Measurements from ENCODE around the gene FBXO24. TPM values are rescaled to one million over a fixed set of nuclear protein-coding genes. Genes with fewer than 3 reads are reported as not detected.
"Not testable (repeated sequence)": the region's sequence is repeated elsewhere in the genome, so short reads cannot be mapped to it uniquely, and the experiment has no call there.

Gene FBXO24
- total RNA-seq, 4 donors from 2014 or later: 0.30 to 2.2 (median 0.84) TPM; not detected in 1

DNA sequence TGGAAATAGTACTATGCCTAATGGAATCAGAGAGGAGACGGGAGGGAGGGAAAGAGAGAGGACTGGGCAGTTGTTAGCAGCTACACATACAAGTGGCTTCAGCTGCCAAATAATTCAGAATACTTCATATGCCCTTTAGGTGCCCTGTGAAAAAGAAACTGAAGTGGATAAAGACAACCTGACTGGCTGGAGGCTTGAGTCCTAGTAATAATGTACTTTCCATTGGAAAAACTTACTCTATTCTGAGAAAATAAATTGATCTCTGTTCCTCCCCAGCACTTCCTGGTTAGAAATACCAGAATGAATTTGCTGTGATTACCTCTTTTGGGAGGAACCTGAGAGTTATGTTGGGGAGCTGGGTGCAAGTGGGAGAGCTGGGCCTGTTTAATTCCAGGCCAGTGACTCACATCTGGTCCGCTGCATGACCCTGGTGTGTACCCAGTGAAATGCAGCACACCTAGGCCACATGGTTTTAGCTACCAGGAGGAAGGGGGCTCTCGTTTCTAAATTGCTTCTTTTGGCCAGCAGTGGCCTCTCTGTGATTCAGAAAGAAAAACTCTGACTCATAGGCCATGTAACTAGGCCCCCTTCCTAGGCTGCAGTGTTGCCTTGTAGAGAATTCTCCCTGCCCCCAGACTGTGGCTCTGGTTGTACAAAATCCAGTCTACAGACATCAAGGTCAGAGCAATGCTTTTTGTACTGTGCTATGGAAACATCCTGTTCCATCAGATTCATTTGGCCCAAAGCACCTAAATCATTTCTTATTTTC, 40.6 kb upstream of the FBXO24 start:
- peaks cover 4 to 88% (median 64%) of the 10 kb centered on the region in 4 donors for H3K4me1 ChIP-seq
- DNase-seq (ENCODE audit: low spot score in 2 of 2): peak in 1 of 2 donors; percentile 47
- WGBS, 2 donors: 20 to 29% methylated on average over 3 of the region's 3 CpGs

DNA sequence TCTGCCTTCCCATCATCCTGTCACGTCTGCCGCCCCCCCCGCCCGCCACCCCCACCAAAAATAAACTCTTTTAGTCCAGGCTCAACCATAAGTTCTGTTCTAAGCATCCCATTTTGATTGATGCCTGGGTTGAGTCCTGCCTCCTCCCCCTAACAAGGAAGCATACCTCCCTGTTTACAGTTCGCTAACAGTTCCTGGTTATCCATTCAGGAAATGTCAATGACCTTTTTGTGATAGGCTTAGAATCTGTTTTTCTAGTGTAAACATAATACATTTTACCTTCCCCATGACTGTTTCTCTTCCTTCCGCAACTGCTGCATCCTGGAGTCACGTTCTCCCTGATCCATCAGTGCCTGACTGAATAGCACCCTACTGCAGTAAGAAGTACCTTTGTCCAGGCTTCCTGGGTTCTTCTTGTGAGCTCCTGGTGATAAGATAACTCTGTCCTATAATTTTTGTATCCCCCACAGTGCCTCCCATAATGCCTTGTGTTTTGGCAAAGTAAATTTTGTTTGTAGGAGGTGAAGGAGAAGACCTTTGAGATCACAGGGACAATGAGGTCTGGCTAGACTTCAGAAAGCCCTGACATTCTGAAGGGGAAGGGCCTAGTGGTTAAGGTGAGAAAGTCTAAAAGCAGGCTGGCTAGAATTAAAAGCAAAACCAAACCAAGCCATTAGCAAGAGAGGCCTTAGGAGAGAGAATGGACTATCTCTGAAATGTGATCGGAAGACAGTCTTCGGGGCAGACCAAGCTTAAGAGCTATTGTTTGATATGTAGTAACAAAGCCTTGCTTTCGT, 39.8 kb upstream of the FBXO24 start:
- H3K27me3 ChIP-seq: no peaks in the 10 kb centered on the region
- H3K4me3 ChIP-seq: peak overlapping the region in 1 of 4 donors; percentile 0
- TF ChIP-seq EP300 (IDR thresholded peaks at IDR 0.05): no peak
- TF ChIP-seq POLR2A (IDR thresholded peaks at IDR 0.05): no peak
- no peak for TF ChIP-seq CTCF (IDR thresholded peaks at IDR 0.05)
- H3K4me1 ChIP-seq: peaks cover 4 to 81% (median 63%) of the 10 kb centered on the region in 4 donors
- H3K9me3 ChIP-seq: no peaks in the 10 kb centered on the region
- peak overlapping the region; percentile 72 to 92 (median 82) for H3K27ac ChIP-seq
- H3K36me3 ChIP-seq: peaks cover 0 to 13% (median 0%) of the 10 kb centered on the region in 3 donors
- no peak for DNase-seq (ENCODE audit: low spot score in 2 of 2)
- 35 to 36% methylated on average over 10 of the region's 10 CpGs for WGBS, 2 donors

More for the DNA sequence above, 40.6 kb upstream of the FBXO24 start:
- Histone ChIP-seq H3K27me3 (no peaks in the 10 kb centered on the region), H3K36me3 (peaks cover 0 to 8% (median 0%) of the 10 kb centered on the region in 3 donors), H3K27ac (peak overlapping the region; percentile 72 to 92 (median 82)), H3K9me3 (no peaks in the 10 kb centered on the region), H3K4me3 (peak overlapping the region in 2 of 4 donors; percentile 0 to 3)
- TF ChIP-seq CTCF (IDR thresholded peaks at IDR 0.05) (peak in 2 of 5 experiments; percentile 14 to 17), EP300 (IDR thresholded peaks at IDR 0.05) (peak; percentile 17 to 65), POLR2A (IDR thresholded peaks at IDR 0.05) (no peak)

- H3K4me1 ChIP-seq: peaks cover 4 to 72% (median 63%) of the 10 kb centered on the region in 4 donors
- no peak for DNase-seq (ENCODE audit: low spot score in 2 of 2)
These were observed 39.0 kb upstream of the FBXO24 start for GRCh38 chr7:100546926-100547800.

DNA sequence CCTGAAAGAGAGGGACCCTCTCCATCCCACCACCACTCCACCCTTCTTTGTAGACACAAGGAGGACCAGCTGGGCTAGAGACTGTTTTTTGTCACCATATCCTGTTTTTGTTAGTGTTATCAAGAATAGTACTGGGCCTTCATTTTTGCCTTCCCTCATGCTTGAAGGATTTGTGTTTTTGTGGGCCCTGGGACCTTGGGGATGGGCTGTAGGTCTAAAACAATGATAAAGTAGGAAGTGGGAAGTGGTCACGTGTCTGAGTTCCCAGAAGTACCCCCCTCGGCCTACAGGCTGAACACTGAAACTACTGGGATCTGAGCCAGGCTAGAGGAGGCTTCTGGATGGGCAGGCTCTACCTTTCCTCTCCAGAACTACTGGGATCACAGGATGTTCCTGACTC, 38.3 kb upstream of the FBXO24 start:
- no peak for DNase-seq (ENCODE audit: low spot score in 2 of 2)
- WGBS, 2 donors: 9 to 15% methylated on average over 2 of the region's 2 CpGs
- TF ChIP-seq POLR2A (IDR thresholded peaks at IDR 0.05) (no peak), EP300 (IDR thresholded peaks at IDR 0.05) (peak in 1 of 2 donors; percentile 16), CTCF (IDR thresholded peaks at IDR 0.05) (peak in 2 of 5 experiments; percentile 10 to 32)
- Histone ChIP-seq H3K4me3 (no peak overlapping the region), H3K9me3 (no peaks in the 10 kb centered on the region), H3K27ac (peak overlapping the region; percentile 72 to 92 (median 82)), H3K4me1 (peaks cover 4 to 65% (median 61%) of the 10 kb centered on the region in 4 donors), H3K27me3 (no peaks in the 10 kb centered on the region), H3K36me3 (peaks cover 0 to 28% (median 0%) of the 10 kb centered on the region in 3 donors)

More at GRCh38 chr7:100546926-100547800, 39.0 kb upstream of the FBXO24 start:
- TF ChIP-seq POLR2A (IDR thresholded peaks at IDR 0.05): no peak
- Histone ChIP-seq H3K4me3 (no peak overlapping the region), H3K9me3 (no peaks in the 10 kb centered on the region), H3K27ac (peak overlapping the region; percentile 72 to 92 (median 82)), H3K36me3 (peaks cover 0 to 21% (median 0%) of the 10 kb centered on the region in 3 donors), H3K27me3 (no peaks in the 10 kb centered on the region)
- 37 to 39% methylated on average over 9 of the region's 9 CpGs for WGBS, 2 donors

DNA sequence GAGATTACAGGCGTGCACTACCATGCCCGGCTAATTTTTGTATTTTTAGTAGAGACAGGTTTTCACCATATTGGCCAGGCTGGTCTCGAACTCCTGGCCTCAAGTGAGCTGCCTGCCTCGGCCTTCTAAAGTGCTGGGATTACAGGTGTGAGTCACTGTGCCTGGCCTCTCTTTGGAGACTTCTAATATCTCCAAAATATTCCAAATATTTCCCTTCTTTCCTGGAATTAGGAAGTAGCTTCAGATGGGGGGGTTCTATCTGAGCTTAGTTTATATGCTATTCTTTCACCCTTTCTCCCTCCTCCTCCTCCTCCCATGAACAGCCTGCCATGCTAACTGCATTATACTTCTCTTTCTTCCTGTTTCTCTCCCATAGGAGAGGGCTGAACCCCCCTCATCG, 37.7 kb upstream of the FBXO24 start:
- H3K36me3 ChIP-seq: peaks cover 2 to 34% (median 4%) of the 10 kb centered on the region in 3 donors
- H3K27ac ChIP-seq: peak overlapping the region; percentile 72 to 92 (median 82)
- DNase-seq (ENCODE audit: low spot score in 2 of 2); H3K27me3 ChIP-seq; H3K4me3 ChIP-seq; H3K9me3 ChIP-seq: not testable (repeated sequence)
- WGBS, 2 donors: 69 to 75% methylated on average over 5 of the region's 5 CpGs
- H3K4me1 ChIP-seq: peaks cover 4 to 61% (median 58%) of the 10 kb centered on the region in 4 donors
